Naive thymus-derived CD4-positive, alpha-beta T cell (primary cell): ENCODE results near the gene BAHD1. TPM values are rescaled to one million over a fixed set of nuclear protein-coding genes. Genes with fewer than 3 reads are reported as not detected.
A peak's percentile ranks its signal among the peaks of the same experiment; 100 is the strongest.

Source experiments
- ATAC-seq: fragments of 150-1000 bp; cut with Tn5 transposase; 2 replicates; pipeline ENCODE4 v1.10.0; 2021; ENCODE audit warnings: mild to moderate bottlenecking, moderate library complexity
- CTCF ChIA-PET: fragments of 350-600 bp; sonication (Branson Sonifier 250); formaldehyde crosslinking; loops from one replicate; lab custom pipeline; 2021; ENCODE audit warnings: antibody characterized with exemption; lab: Charles Lee
- POLR2A ChIA-PET: fragments of 350-600 bp; sonication (Branson Sonifier 250); formaldehyde crosslinking; loops from one replicate; lab custom pipeline; 2021; ENCODE audit warnings: antibody characterized with exemption, inconsistent platforms; lab: Charles Lee
- DNase-seq, 9 donors: peaks; one replicate each; pipeline versions ENCODE4 v3.0.0 to v3.0.0-alpha.2; 2020 to 2022; ENCODE audit warnings: mixed read lengths in 1 of 9
- H3K27ac ChIP-seq: one replicate; pipeline ENCODE4 v1.7.0; 2013; ENCODE audit warnings: mild to moderate bottlenecking, low read depth, low read length, moderate library complexity
- H3K27me3 ChIP-seq, 2 donors: one replicate each; pipeline ENCODE4 v1.7.0; 2013; ENCODE audit warnings: low read length in 2 of 2, mild to moderate bottlenecking in 2 of 2, moderate library complexity in 2 of 2; ENCODE audit not compliant: control insufficient read depth in 2 of 2, insufficient read depth in 2 of 2
- H3K36me3 ChIP-seq, 3 experiments: 1 replicate in 2 of 3; 2 replicates in 1 of 3; pipeline ENCODE4 v1.7.0; 2013; ENCODE audit warnings: low read length in 3 of 3, mild to moderate bottlenecking in 3 of 3, moderate library complexity in 1 of 3; ENCODE audit not compliant: insufficient read depth in 3 of 3, control insufficient read depth in 2 of 3
- H3K4me1 ChIP-seq, 2 donors: one replicate each; pipeline ENCODE4 v1.7.0; 2013; ENCODE audit warnings: low read length in 2 of 2, mild to moderate bottlenecking in 2 of 2, moderate library complexity in 1 of 2; ENCODE audit not compliant: control insufficient read depth in 2 of 2, insufficient read depth in 2 of 2
- H3K4me3 ChIP-seq: 2 replicates; pipeline ENCODE4 v1.7.0; 2013; ENCODE audit warnings: mild to moderate bottlenecking, low read length
- H3K9me3 ChIP-seq, 3 experiments: 1 replicate in 2 of 3; 2 replicates in 1 of 3; pipeline ENCODE4 v1.7.0; 2013; ENCODE audit warnings: low read length in 3 of 3; ENCODE audit not compliant: control insufficient read depth in 2 of 3
- H3K27ac Mint-ChIP-seq, 9 donors: one replicate each; pipeline ENCODE4 v1.8.0; 2020 to 2022; ENCODE audit warnings: mixed read lengths in 9 of 9, mild to moderate bottlenecking in 8 of 9, moderate library complexity in 5 of 9, inconsistent platforms in 2 of 9
- H3K27me3 Mint-ChIP-seq, 5 donors: one replicate each; pipeline ENCODE4 v1.8.0; 2021 to 2022; ENCODE audit warnings: mixed read lengths in 5 of 5, mild to moderate bottlenecking in 1 of 5
- H3K36me3 Mint-ChIP-seq, 5 donors: one replicate each; pipeline ENCODE4 v1.8.0; 2020 to 2022; ENCODE audit warnings: mixed read lengths in 5 of 5, mild to moderate bottlenecking in 3 of 5, inconsistent platforms in 1 of 5
- H3K4me1 Mint-ChIP-seq, 7 donors: one replicate each; pipeline ENCODE4 v1.8.0; 2020 to 2022; ENCODE audit warnings: mixed read lengths in 7 of 7, mild to moderate bottlenecking in 3 of 7, inconsistent platforms in 1 of 7
- H3K4me3 Mint-ChIP-seq, 10 donors: one replicate each; pipeline ENCODE4 v1.8.0; 2020 to 2022; ENCODE audit warnings: mild to moderate bottlenecking in 10 of 10, mixed read lengths in 10 of 10, moderate library complexity in 6 of 10, inconsistent platforms in 2 of 10
- H3K9me3 Mint-ChIP-seq, 11 donors: one replicate each; pipeline ENCODE4 v1.8.0; 2020 to 2022; ENCODE audit warnings: mixed read lengths in 11 of 11, mild to moderate bottlenecking in 4 of 11, inconsistent platforms in 1 of 11, moderate library complexity in 1 of 11
- intact Hi-C, 2 donors: fragments of 100-400 bp; cut with micrococcal nuclease; formaldehyde crosslinking; loops; one replicate each; pipeline ENCODE4 v1.15.1; 2023
- polyA plus RNA-seq, 2 donors: library from polyadenylated mRNA; unstranded; fragments of 300-500 nt; fragmentation: Illumina TruSeq; gene quantifications; one replicate each; pipeline ENCODE4 v1.2.3, GENCODE V29; 2021
- total RNA-seq, 6 experiments: library from RNA in 5 of 6; stranded (reverse) in 5 of 6; gene quantifications; 1 replicate in 5 of 6; 2 replicates in 1 of 6; pipeline ENCODE4 v1.2.3 and lab custom pipeline; 2021 to 2026

The BAHD1 gene
- total and polyA plus RNA-seq, 7 experiments from 2014 or later = 2.2 to 48.8 (median 29.6) TPM

DNA sequence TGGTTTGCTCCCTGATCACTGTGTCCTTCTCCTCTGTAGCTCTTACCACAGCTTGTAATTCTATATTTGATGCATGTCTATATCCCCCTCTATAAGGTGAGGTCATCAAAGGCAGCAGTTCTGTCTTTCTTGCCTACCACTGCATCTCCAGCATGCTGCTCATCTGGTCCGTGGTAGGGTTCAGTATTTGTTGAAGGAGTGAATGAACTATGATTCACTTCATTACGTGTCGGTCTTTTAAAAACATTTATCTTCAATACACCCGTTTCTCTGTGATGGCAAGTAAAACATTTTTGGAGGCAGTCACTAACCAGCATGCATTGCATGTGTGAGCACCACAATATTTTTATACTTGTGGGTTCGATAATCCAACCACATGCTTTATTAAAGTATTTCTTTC lies 57.7 kb downstream of the BAHD1 start:
- Mint-ChIP-seq H3K36me3 (no peaks in the 10 kb centered on the region), H3K9me3 (peaks cover 0 to 2% (median 0%) of the 10 kb centered on the region in 11 donors), H3K4me1 (peaks cover 0 to 10% (median 8%) of the 10 kb centered on the region in 7 donors), H3K27me3 (peaks cover 0 to 37% (median 6%) of the 10 kb centered on the region in 5 donors), H3K27ac (no peak overlapping the region), H3K4me3 (no peak overlapping the region)
- CTCF ChIA-PET = no interaction called here
- ATAC-seq (no peak), DNase-seq (no peak)
- intact Hi-C loops = no loop called here
- Histone ChIP-seq H3K36me3 (no peaks in the 10 kb centered on the region), H3K9me3 (no peaks in the 10 kb centered on the region), H3K27ac (no peak overlapping the region), H3K4me1 (peaks cover 0 to 8% of the 10 kb centered on the region in 2 donors), H3K27me3 (no peaks in the 10 kb centered on the region), H3K4me3 (no peak overlapping the region)
- POLR2A ChIA-PET = no interaction called here

DNA sequence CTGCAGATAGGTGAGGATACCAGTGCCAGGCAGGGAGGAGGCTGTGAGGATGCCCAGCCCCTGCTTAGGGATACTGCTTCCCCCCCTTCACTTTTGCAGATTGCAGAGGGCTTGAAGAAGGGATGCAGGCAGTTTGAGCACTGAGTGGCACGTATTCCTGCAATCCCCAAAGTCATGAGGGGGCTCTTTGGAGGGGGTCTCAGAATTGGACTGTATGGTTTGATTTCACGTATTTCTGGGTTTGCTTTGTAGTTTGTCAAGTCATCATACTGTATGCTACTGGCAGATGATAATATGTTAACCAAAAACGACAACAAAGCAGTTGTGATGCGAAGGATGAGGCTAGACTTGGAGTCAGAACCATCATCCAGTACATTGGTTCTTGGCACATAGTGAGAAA lies 58.1 kb downstream of the BAHD1 start:
- H3K4me3 ChIP-seq = no peak overlapping the region
- Mint-ChIP-seq H3K27me3 (peaks cover 0 to 41% (median 6%) of the 10 kb centered on the region in 5 donors), H3K36me3 (no peaks in the 10 kb centered on the region), H3K9me3 (peaks cover 0 to 2% (median 0%) of the 10 kb centered on the region in 11 donors), H3K4me1 (peaks cover 0 to 6% (median 4%) of the 10 kb centered on the region in 7 donors), H3K4me3 (no peak overlapping the region), H3K27ac (no peak overlapping the region)
- ATAC-seq (no peak), DNase-seq (no peak)
- no peaks in the 10 kb centered on the region for H3K36me3 ChIP-seq
- no peaks in the 10 kb centered on the region for H3K9me3 ChIP-seq
- ChIA-PET CTCF (interaction anchor here (1.2 kb wide), 1 partner anchor 283 kb away, joined by 3 read pairs; no protein-coding TSS in a partner anchor), POLR2A (no interaction called here)
- H3K4me1 ChIP-seq = peaks cover 0 to 3% of the 10 kb centered on the region in 2 donors
- H3K27me3 ChIP-seq = no peaks in the 10 kb centered on the region
- intact Hi-C loops = no loop called here
- no peak overlapping the region for H3K27ac ChIP-seq

DNA sequence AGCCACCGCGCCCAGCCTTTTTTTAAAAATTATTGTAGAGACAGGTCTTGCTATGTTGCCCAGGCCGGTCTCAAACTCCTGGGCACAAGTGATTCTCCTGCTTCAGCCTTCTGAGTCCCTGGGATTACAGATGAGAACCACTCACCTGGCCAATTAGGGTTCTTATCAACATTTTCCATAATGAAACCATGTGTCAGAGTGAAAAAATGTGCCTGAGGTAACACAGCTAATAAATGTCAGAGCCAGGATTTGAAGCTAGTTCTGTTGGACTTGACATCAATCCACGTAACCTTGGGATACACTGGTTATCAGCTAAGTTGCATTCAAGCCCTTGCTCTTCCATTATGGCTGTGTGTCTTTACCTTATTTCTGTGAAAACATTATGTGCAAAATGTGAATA lies 59.2 kb downstream of the BAHD1 start:
- Mint-ChIP-seq H3K4me3 (no peak overlapping the region), H3K27me3 (peaks cover 8 to 43% (median 10%) of the 10 kb centered on the region in 5 donors), H3K9me3 (peaks cover 0 to 2% (median 0%) of the 10 kb centered on the region in 11 donors), H3K27ac (no peak overlapping the region), H3K4me1 (no peaks in the 10 kb centered on the region), H3K36me3 (no peaks in the 10 kb centered on the region)
- Histone ChIP-seq H3K36me3 (no peaks in the 10 kb centered on the region), H3K27me3 (no peaks in the 10 kb centered on the region), H3K9me3 (no peaks in the 10 kb centered on the region), H3K4me1 (no peaks in the 10 kb centered on the region), H3K4me3 (no peak overlapping the region), H3K27ac (no peak overlapping the region)
- intact Hi-C loops = no loop called here
- POLR2A ChIA-PET = interaction anchor here (0.5 kb wide), 1 partner anchor 91 kb away, joined by 6 read pairs; no protein-coding TSS in a partner anchor
- no peak for DNase-seq
- CTCF ChIA-PET = interaction anchor here (1.2 kb wide), 1 partner anchor 282 kb away, joined by 3 read pairs; no protein-coding TSS in a partner anchor
- ATAC-seq = no peak

DNA sequence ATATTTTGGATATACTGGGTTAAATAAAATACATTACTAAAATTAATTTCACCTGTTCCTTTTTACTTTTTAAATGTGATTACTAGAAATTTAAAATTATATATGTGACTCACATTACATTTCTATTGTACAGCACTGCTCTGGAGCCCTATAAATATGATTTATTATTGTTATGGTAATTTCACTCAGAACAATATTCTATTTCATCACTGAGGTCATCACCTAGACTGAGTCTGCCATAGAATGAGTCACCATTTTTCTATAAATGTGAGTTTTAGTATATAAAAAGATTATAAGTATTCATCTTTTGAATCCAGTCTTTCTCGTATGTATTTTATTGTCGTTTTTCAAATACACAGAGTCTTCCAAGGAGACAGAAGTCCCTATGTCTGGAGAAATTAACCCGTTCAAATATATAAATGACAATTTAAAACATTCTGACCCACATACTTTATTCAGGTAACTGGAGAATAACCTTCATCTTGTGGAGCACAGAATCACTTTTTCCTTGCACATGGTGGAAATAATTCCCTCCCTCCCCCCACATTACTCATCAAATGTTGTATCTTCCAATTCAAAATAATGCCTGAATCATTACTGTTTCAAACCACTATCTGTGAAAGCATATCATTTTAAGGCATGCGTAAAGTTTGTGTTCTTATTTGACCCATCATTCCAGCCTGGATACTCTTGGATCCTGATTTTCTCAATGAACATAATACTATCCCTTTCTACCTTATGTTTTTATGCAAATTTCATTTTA lies 60.0 kb downstream of the BAHD1 start:
- no peaks in the 10 kb centered on the region for H3K4me1 ChIP-seq
- no peak overlapping the region for H3K4me3 ChIP-seq
- H3K36me3 Mint-ChIP-seq = no peaks in the 10 kb centered on the region
- no peaks in the 10 kb centered on the region for H3K36me3 ChIP-seq
- no peaks in the 10 kb centered on the region for H3K27me3 ChIP-seq
- no peak overlapping the region for H3K4me3 Mint-ChIP-seq
- intact Hi-C loops = no loop called here
- peaks cover 0 to 2% (median 0%) of the 10 kb centered on the region in 11 donors for H3K9me3 Mint-ChIP-seq
- no peaks in the 10 kb centered on the region for H3K4me1 Mint-ChIP-seq
- peaks cover 10 to 49% (median 13%) of the 10 kb centered on the region in 5 donors for H3K27me3 Mint-ChIP-seq
- ATAC-seq (no peak), DNase-seq (no peak)
- no peak overlapping the region for H3K27ac Mint-ChIP-seq
- ChIA-PET POLR2A (no interaction called here), CTCF (no interaction called here)
- no peak overlapping the region for H3K27ac ChIP-seq
- H3K9me3 ChIP-seq = no peaks in the 10 kb centered on the region

DNA sequence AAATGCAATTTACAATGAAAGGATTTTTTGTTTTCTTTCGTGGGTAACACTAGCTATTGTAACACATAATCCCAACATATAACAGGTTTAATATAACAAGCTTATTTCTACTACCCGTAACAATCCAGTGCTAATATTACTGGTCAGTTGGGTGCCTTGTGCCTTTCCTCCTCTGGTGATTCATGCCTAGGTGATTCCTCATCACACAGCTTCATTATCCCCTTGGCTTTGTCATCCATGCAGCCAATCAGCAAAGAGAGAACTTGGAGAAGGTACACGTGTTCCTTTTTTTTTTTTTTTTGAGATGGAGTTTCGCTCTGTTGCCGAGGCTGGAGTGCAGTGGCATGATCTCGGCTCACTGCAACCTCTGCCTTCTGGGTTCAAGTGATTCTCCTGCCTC lies 60.7 kb downstream of the BAHD1 start:
- Mint-ChIP-seq H3K36me3 (no peaks in the 10 kb centered on the region), H3K4me1 (peaks cover 0 to 2% (median 0%) of the 10 kb centered on the region in 7 donors), H3K9me3 (peaks cover 0 to 2% (median 0%) of the 10 kb centered on the region in 11 donors), H3K27me3 (peaks cover 14 to 55% (median 19%) of the 10 kb centered on the region in 5 donors), H3K27ac (no peak overlapping the region), H3K4me3 (no peak overlapping the region)
- ChIA-PET CTCF (interaction anchor here (0.6 kb wide), 1 partner anchor 178 kb away, joined by 3 read pairs; the partner anchor contains the start of gene INAFM2), POLR2A (interaction anchor here (0.6 kb wide), 1 partner anchor 67 kb away, joined by 3 read pairs; the partner anchor contains the start of gene RPUSD2)
- ATAC-seq = no peak
- H3K9me3 ChIP-seq = no peaks in the 10 kb centered on the region
- no peaks in the 10 kb centered on the region for H3K27me3 ChIP-seq
- no peaks in the 10 kb centered on the region for H3K4me1 ChIP-seq
- intact Hi-C loops = no loop called here
- no peak for DNase-seq
- no peak overlapping the region for H3K4me3 ChIP-seq
- no peak overlapping the region for H3K27ac ChIP-seq
- H3K36me3 ChIP-seq = no peaks in the 10 kb centered on the region

DNA sequence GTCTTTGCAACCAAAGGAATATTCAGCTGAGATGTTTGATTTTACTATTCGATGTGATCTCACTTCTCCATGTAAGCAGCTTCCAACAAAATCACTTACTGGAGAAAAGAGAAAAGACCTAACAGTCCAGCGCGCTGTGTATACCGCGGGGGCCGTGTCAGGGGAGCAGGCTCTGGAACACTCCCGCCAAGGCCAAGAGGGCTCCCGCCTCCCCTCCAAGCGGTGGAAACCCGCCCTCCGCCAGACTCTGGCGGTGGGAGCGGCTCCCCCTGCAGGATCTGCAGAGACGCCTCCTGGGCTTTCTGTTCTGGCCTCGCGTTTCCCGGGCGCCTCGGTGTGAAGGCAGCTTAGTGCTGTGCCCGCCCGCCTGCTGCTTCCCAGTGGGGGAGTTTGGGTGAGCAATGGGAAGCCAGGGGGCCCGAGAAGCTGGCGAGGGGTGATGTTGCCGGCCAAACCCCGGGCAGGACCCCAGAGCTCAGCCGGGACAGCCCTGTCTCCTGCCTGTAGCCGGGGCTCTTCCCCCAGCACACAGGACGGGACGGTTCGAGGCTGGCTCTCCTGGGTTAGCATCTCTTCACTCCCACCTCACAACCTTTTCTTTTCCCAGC lies 66.3 kb downstream of the BAHD1 start:
- H3K27me3 Mint-ChIP-seq = peaks cover 55 to 86% (median 60%) of the 10 kb centered on the region in 5 donors
- H3K4me3 Mint-ChIP-seq = peak overlapping the region in 9 of 10 donors; percentile 5 to 61 (median 48)
- Histone ChIP-seq H3K27ac (no peak overlapping the region), H3K4me3 (no peak overlapping the region), H3K4me1 (peaks cover 0 to 11% of the 10 kb centered on the region in 2 donors), H3K36me3 (no peaks in the 10 kb centered on the region), H3K9me3 (no peaks in the 10 kb centered on the region), H3K27me3 (peaks cover 9 to 15% of the 10 kb centered on the region in 2 donors)
- peaks cover 0 to 2% (median 0%) of the 10 kb centered on the region in 11 donors for H3K9me3 Mint-ChIP-seq
- POLR2A ChIA-PET = interaction anchor here (1.6 to 2.1 kb wide), 2 partner anchors 64 to 66 kb away, joined by 5 to 6 read pairs; partner anchors contain the start of gene BAHD1
- DNase-seq (peak; percentile 30 to 69 (median 52)), ATAC-seq (peak; percentile 83)
- H3K27ac Mint-ChIP-seq = no peak overlapping the region
- intact Hi-C loops = loop anchor here (1.0 to 5.0 kb wide), 5 partner anchors 37 to 163 kb away; partner anchors contain the start of gene CHST14 (in 1 of the 2)
- H3K4me1 Mint-ChIP-seq = peaks cover 16 to 26% (median 23%) of the 10 kb centered on the region in 7 donors
- H3K36me3 Mint-ChIP-seq = peaks cover 0 to under 1% (median 0%) of the 10 kb centered on the region in 5 donors
- CTCF ChIA-PET = interaction anchor here (0.6 to 3.0 kb wide), 9 partner anchors 23 to 205 kb away, joined by 3 to 14 read pairs (median 4); partner anchors contain the start of gene BAHD1
